Gastroesophageal sphincter (tissue), 4 donors: ENCODE data around the gene MT1M. TPM values are rescaled to one million over a fixed set of nuclear protein-coding genes. Genes with fewer than 3 reads are reported as not detected.
A peak's percentile ranks its signal among the peaks of the same experiment; 100 is the strongest.

Source experiments
- ATAC-seq: fragments of 150-250 bp; one replicate; pipeline ENCODE4 v1.9.1; 2016; ENCODE audit warnings: mild to moderate bottlenecking, moderate library complexity
- H3K27ac ChIP-seq, 4 donors: fragments of 200-600 bp; sonication (generic) in 3 of 4; 1 replicate in 3 of 4; 2 replicates in 1 of 4; pipeline ENCODE4 v1.5.1; 2016 to 2019
- H3K27me3 ChIP-seq: fragments of 200-600 bp; sonication (generic); one replicate; pipeline ENCODE4 v1.5.1; 2019
- H3K36me3 ChIP-seq, 2 donors: fragments of 200-600 bp; sonication (generic); one replicate each; pipeline ENCODE4 v1.5.1; 2019; ENCODE audit warnings: control low read depth in 1 of 2
- H3K4me1 ChIP-seq, 3 donors: fragments of 200-600 bp; sonication (generic); 1 replicate in 2 of 3; 2 replicates in 1 of 3; pipeline ENCODE4 v1.5.1; 2016 to 2019; ENCODE audit warnings: control low read depth in 2 of 3
- H3K4me3 ChIP-seq, 2 donors: fragments of 200-600 bp; sonication (generic); one replicate each; pipeline ENCODE4 v1.5.1; 2019; ENCODE audit warnings: mild to moderate bottlenecking in 1 of 2, moderate library complexity in 1 of 2
- H3K9me3 ChIP-seq, 3 donors: fragments of 200-600 bp; sonication (generic); one replicate each; pipeline ENCODE4 v1.5.1; 2017 to 2019; ENCODE audit warnings: control low read depth in 2 of 3
- CTCF ChIP-seq, 4 experiments: fragments of 200-600 bp in 2 of 4; fragments of 450-650 bp in 2 of 4; sonication (generic) in 1 of 4; IDR thresholded peaks; one replicate each; pipeline ENCODE4 v1.5.1; 2017 to 2019; ENCODE audit warnings: antibody characterized with exemption in 4 of 4, mild to moderate bottlenecking in 2 of 4, moderate library complexity in 2 of 4
- EP300 ChIP-seq: sonication (generic); formaldehyde crosslinking; IDR thresholded peaks from one replicate; pipeline ENCODE4 v1.6.1; 2017; ENCODE audit warnings: antibody characterized with exemption, mild to moderate bottlenecking
- POLR2A ChIP-seq, 2 donors: fragments of 450-650 bp; IDR thresholded peaks; one replicate each; pipeline ENCODE4 v1.6.1; 2017; ENCODE audit warnings: antibody characterized with exemption in 2 of 2, mild to moderate bottlenecking in 2 of 2, moderate library complexity in 1 of 2
- POLR2AphosphoS5 ChIP-seq: sonication (generic); formaldehyde crosslinking; IDR thresholded peaks from one replicate; pipeline ENCODE4 v1.6.1; 2017; ENCODE audit warnings: antibody characterized with exemption
- WGBS, 2 donors: methylation state at CpG; one replicate each; pipeline ENCODE4 v1.1.5; 2018; ENCODE audit warnings: low coverage in 1 of 2; 5-methylcytosine and 5-hydroxymethylcytosine counted together
- total RNA-seq, 4 donors: library from RNA; depleted of rRNA; stranded (reverse); fragments of >200 nt; gene quantifications; one replicate each; pipeline ENCODE4 v1.1.0, GENCODE V29; 2016

The MT1M gene
- total RNA-seq, 4 donors from 2014 or later, result 2.6 to 36.9 (median 6.9) TPM

- peak overlapping the region; percentile 61 to 83 for H3K4me3 ChIP-seq
- peaks cover 0 to 63% (median 26%) of the 10 kb centered on the region in 3 donors for H3K4me1 ChIP-seq
- ATAC-seq, result no peak
- H3K27me3 ChIP-seq, result no peaks in the 10 kb centered on the region
- H3K27ac ChIP-seq, result peak overlapping the region; percentile 71 to 92 (median 88)
- no peaks in the 10 kb centered on the region for H3K9me3 ChIP-seq
- WGBS, 2 donors, result 0 to 3% methylated on average over 10 to 17 of the region's 21 CpGs
- no peaks in the 10 kb centered on the region for H3K36me3 ChIP-seq
- TF ChIP-seq POLR2A (IDR thresholded peaks at IDR 0.05), result no peak
- TF ChIP-seq CTCF (IDR thresholded peaks at IDR 0.05), result no peak
- TF ChIP-seq POLR2AphosphoS5, result no peak
- TF ChIP-seq EP300, result no peak
These were observed 23.5 kb upstream of the MT1M start for GRCh38 chr16:56608876-56609462.

GRCh38 chr16:56609463-56609921 lies 23.0 kb upstream of the MT1M start:
- peak overlapping the region; percentile 71 to 92 (median 88) for H3K27ac ChIP-seq
- H3K27me3 ChIP-seq, result no peaks in the 10 kb centered on the region
- peak overlapping the region; percentile 61 to 83 for H3K4me3 ChIP-seq
- no peaks in the 10 kb centered on the region for H3K9me3 ChIP-seq
- peaks cover 0 to 63% (median 26%) of the 10 kb centered on the region in 3 donors for H3K4me1 ChIP-seq
- 0 to 3% methylated on average over 6 of the region's 6 CpGs for WGBS, 2 donors
- ATAC-seq, result no peak
- no peak for TF ChIP-seq EP300
- peak in 2 of 4 experiments; percentile 23 to 30 for TF ChIP-seq CTCF (IDR thresholded peaks at IDR 0.05)
- TF ChIP-seq POLR2AphosphoS5, result peak; percentile 82
- TF ChIP-seq POLR2A (IDR thresholded peaks at IDR 0.05), result no peak
- no peaks in the 10 kb centered on the region for H3K36me3 ChIP-seq

- Histone ChIP-seq H3K4me1 (peaks cover 0 to 63% (median 26%) of the 10 kb centered on the region in 3 donors), H3K4me3 (peak overlapping the region in 1 of 2 donors; percentile 61), H3K9me3 (no peaks in the 10 kb centered on the region), H3K36me3 (no peaks in the 10 kb centered on the region), H3K27me3 (no peaks in the 10 kb centered on the region), H3K27ac (peak overlapping the region; percentile 71 to 92 (median 88))
- WGBS, 2 donors, result 8 to 19% methylated on average over 3 to 7 of the region's 10 CpGs
- peak; percentile 82 for TF ChIP-seq POLR2AphosphoS5
- peak in 1 of 2 donors; percentile 20 for TF ChIP-seq POLR2A (IDR thresholded peaks at IDR 0.05)
- TF ChIP-seq EP300, result no peak
- ATAC-seq, result no peak
These were observed 22.3 kb upstream of the MT1M start for GRCh38 chr16:56610017-56610608.

GRCh38 chr16:56610609-56611111 lies 21.8 kb upstream of the MT1M start:
- H3K9me3 ChIP-seq, result no peaks in the 10 kb centered on the region
- no peaks in the 10 kb centered on the region for H3K36me3 ChIP-seq
- H3K4me3 ChIP-seq, result peak overlapping the region in 1 of 2 donors; percentile 61
- peaks cover 0 to 62% (median 26%) of the 10 kb centered on the region in 3 donors for H3K4me1 ChIP-seq
- peak overlapping the region; percentile 71 to 92 (median 88) for H3K27ac ChIP-seq
- no peaks in the 10 kb centered on the region for H3K27me3 ChIP-seq
- TF ChIP-seq EP300, result no peak
- TF ChIP-seq POLR2AphosphoS5, result no peak
- TF ChIP-seq POLR2A (IDR thresholded peaks at IDR 0.05), result no peak
- no peak for ATAC-seq
- 5 to 41% methylated on average over 2 of the region's 2 CpGs for WGBS, 2 donors

- no peak overlapping the region for H3K4me3 ChIP-seq
- 57 to 70% methylated on average over 1 to 2 of the region's 2 CpGs for WGBS, 2 donors
- no peaks in the 10 kb centered on the region for H3K9me3 ChIP-seq
- TF ChIP-seq POLR2AphosphoS5, result peak; percentile 46
- TF ChIP-seq CTCF (IDR thresholded peaks at IDR 0.05), result no peak
- peaks cover 0 to 55% (median 20%) of the 10 kb centered on the region in 3 donors for H3K4me1 ChIP-seq
- H3K27me3 ChIP-seq, result no peaks in the 10 kb centered on the region
- peak overlapping the region; percentile 2 to 92 (median 88) for H3K27ac ChIP-seq
- H3K36me3 ChIP-seq, result no peaks in the 10 kb centered on the region
- peak; percentile 6 for ATAC-seq
These were observed 21.1 kb upstream of the MT1M start for GRCh38 chr16:56611281-56611833.
